Prostate gland (tissue), 2 donors: ENCODE results near the gene SHKBP1.

Source experiments
- CTCF ChIP-seq, 4 experiments: fragments of 200-600 bp in 2 of 4; fragments of 450-650 bp in 2 of 4; sonication (generic) in 2 of 4; IDR thresholded peaks; 1 replicate in 3 of 4; 2 replicates in 1 of 4; pipeline ENCODE4 v1.5.1; 2016 to 2019; ENCODE audit warnings: antibody characterized with exemption in 4 of 4, mild to moderate bottlenecking in 2 of 4, moderate library complexity in 2 of 4
- POLR2A ChIP-seq: fragments of 450-650 bp; IDR thresholded peaks from one replicate; pipeline ENCODE4 v1.6.1; 2016; ENCODE audit warnings: antibody characterized with exemption, mild to moderate bottlenecking

GRCh38 chr19:40547836-40548235 is 28.8 kb upstream of the SHKBP1 start:
- TF ChIP-seq CTCF (IDR thresholded peaks at IDR 0.05): no peak
- no peak for TF ChIP-seq POLR2A
